Transverse colon (tissue), 4 donors: ENCODE results near the gene PRMT3. TPM values are rescaled to one million over a fixed set of nuclear protein-coding genes. Genes with fewer than 3 reads are reported as not detected.

Experiments
- DNase-seq: peaks from one replicate; pipeline ENCODE4 v3.0.0-alpha.2; 2019
- H3K27ac ChIP-seq, 4 donors: fragments of 200-600 bp; sonication (generic); 2 replicates each; pipeline ENCODE4 v1.5.1; 2016 to 2018; ENCODE audit warnings: inconsistent platforms in 4 of 4
- H3K27me3 ChIP-seq: fragments of 200-600 bp; sonication (generic); 2 replicates; pipeline ENCODE4 v1.5.1; 2017; ENCODE audit warnings: inconsistent platforms
- H3K36me3 ChIP-seq, 4 donors: fragments of 200-600 bp; sonication (generic); 2 replicates each; pipeline ENCODE4 v1.5.1; 2017 to 2019; ENCODE audit warnings: inconsistent platforms in 4 of 4
- H3K4me1 ChIP-seq, 4 donors: fragments of 200-600 bp; sonication (generic); 2 replicates each; pipeline ENCODE4 v1.5.1; 2017 to 2020; ENCODE audit warnings: inconsistent platforms in 4 of 4
- H3K4me3 ChIP-seq, 4 donors: fragments of 200-600 bp; sonication (generic); 1 replicate in 1 of 4; 2 replicates in 3 of 4; pipeline versions ENCODE4 v1.5.1 to v1.6.1; 2017 to 2019; ENCODE audit warnings: inconsistent platforms in 4 of 4
- H3K9me3 ChIP-seq, 2 donors: fragments of 200-600 bp; sonication (generic); 2 replicates each; pipeline ENCODE4 v1.5.1; 2017 to 2019; ENCODE audit warnings: inconsistent platforms in 2 of 2
- EP300 ChIP-seq: sonication (generic); formaldehyde crosslinking; IDR thresholded peaks from one replicate; pipeline ENCODE4 v1.6.1; 2017; ENCODE audit warnings: antibody characterized with exemption, low read depth
- POLR2A ChIP-seq: fragments of 450-650 bp; IDR thresholded peaks from one replicate; pipeline ENCODE4 v1.6.1; 2016; ENCODE audit warnings: antibody characterized with exemption, mild to moderate bottlenecking, moderate library complexity
- POLR2AphosphoS5 ChIP-seq, 3 donors: sonication (generic); formaldehyde crosslinking; IDR thresholded peaks; one replicate each; pipeline ENCODE4 v1.6.1; 2016; ENCODE audit warnings: antibody characterized with exemption in 3 of 3
- WGBS, 2 donors: methylation state at CpG; one replicate each; pipeline ENCODE4 v1.1.5; 2018; ENCODE audit warnings: low coverage in 1 of 2; 5-methylcytosine and 5-hydroxymethylcytosine counted together
- in situ Hi-C, 4 donors: fragments of 200-750 bp; cut with MboI; loops; one replicate each; pipeline versions ENCODE4 v1.15.0 to v1.15.1; 2017; ENCODE audit warnings: low sequenced_read_pairs in 3 of 4, low pct_ligation_motif_present in 1 of 4, low pct_unique_long_range_greater_than_20kb in 1 of 4
- intact Hi-C: fragments of 100-400 bp; cut with DNase I; formaldehyde crosslinking; loops from one replicate; pipeline ENCODE4 v1.15.1; 2023; ENCODE audit warnings: low total_unique reads
- total RNA-seq, 4 donors: library from RNA; depleted of rRNA; stranded (reverse); fragments of >200 nt; gene quantifications; one replicate each; pipeline ENCODE4 v1.1.0, GENCODE V29; 2016
- TF ChIP-seq, protein P1 (sequence below), 5 experiments: fragments of 200-600 bp in 3 of 5; fragments of 450-650 bp in 2 of 5; sonication (generic) in 3 of 5; IDR thresholded peaks; 1 replicate in 2 of 5; 2 replicates in 3 of 5; pipeline ENCODE4 v1.5.1; 2016 to 2017; ENCODE audit warnings: antibody characterized with exemption in 5 of 5, inconsistent platforms in 3 of 5, mild to moderate bottlenecking in 2 of 5, moderate library complexity in 1 of 5

Gene PRMT3
- total RNA-seq, 4 donors from 2014 or later, result 6.7 to 21.0 (median 15.2) TPM

DNA sequence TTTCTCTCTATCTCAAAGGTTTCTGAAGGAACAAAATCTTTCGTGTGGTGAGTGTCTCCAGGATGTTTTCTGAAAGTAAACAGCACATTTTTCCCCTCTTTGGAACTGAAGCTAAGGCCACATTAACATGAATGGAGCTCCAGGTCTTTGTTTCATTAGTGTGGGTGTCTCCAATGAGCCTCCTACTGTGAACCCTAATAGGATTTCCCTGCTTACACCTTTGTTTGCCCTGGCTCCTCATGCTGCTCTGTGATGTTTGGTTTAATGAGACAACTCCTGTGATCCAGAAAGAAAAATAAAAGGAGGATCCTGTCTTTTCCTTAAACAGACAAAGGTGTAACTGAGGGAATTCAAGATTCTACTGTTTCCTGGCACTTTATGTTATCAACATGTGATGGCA is 135.0 kb downstream of the PRMT3 start:
- no peaks in the 10 kb centered on the region for H3K27me3 ChIP-seq
- TF ChIP-seq EP300 (no peak), POLR2AphosphoS5 (IDR thresholded peaks at IDR 0.05) (no peak), POLR2A (no peak)
- TF ChIP-seq, protein P1, sequence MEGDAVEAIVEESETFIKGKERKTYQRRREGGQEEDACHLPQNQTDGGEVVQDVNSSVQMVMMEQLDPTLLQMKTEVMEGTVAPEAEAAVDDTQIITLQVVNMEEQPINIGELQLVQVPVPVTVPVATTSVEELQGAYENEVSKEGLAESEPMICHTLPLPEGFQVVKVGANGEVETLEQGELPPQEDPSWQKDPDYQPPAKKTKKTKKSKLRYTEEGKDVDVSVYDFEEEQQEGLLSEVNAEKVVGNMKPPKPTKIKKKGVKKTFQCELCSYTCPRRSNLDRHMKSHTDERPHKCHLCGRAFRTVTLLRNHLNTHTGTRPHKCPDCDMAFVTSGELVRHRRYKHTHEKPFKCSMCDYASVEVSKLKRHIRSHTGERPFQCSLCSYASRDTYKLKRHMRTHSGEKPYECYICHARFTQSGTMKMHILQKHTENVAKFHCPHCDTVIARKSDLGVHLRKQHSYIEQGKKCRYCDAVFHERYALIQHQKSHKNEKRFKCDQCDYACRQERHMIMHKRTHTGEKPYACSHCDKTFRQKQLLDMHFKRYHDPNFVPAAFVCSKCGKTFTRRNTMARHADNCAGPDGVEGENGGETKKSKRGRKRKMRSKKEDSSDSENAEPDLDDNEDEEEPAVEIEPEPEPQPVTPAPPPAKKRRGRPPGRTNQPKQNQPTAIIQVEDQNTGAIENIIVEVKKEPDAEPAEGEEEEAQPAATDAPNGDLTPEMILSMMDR (IDR thresholded peaks at IDR 0.05), result no peak
- no peak overlapping the region for H3K27ac ChIP-seq
- DNase-seq, result no peak
- in situ Hi-C loops, result no loop called here
- intact Hi-C loops, result no loop called here
- WGBS, 2 donors, result 30 to 32% methylated on average over 1 of the region's 1 CpG
- H3K4me1 ChIP-seq, result no peaks in the 10 kb centered on the region
- H3K9me3 ChIP-seq, result no peaks in the 10 kb centered on the region
- H3K4me3 ChIP-seq, result no peak overlapping the region
- H3K36me3 ChIP-seq, result no peaks in the 10 kb centered on the region

DNA sequence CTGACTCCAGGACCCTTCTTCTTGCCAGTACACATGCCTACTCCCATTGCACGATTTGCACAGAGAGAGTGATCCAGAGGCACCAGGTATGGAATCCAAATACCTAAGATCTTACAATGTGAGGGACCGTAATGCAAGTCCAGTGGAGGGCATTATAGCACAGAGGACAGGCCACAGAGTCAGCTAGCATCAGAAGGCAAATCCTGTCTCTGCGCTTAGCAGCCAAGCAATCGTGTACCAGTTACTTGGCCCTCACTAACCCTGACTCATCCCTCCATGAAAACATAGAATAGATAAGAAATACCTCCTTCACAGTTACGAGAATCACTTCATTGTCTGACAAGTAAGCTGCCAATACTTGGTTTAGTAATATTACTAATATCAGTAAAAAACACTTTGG is 142.2 kb downstream of the PRMT3 start:
- WGBS, 2 donors, result 72 to 97% methylated on average over 3 to 5 of the region's 5 CpGs
- Histone ChIP-seq H3K4me1 (no peaks in the 10 kb centered on the region), H3K4me3 (no peak overlapping the region), H3K9me3 (no peaks in the 10 kb centered on the region), H3K27me3 (no peaks in the 10 kb centered on the region), H3K36me3 (no peaks in the 10 kb centered on the region), H3K27ac (no peak overlapping the region)
- intact Hi-C loops (no loop called here), in situ Hi-C loops (no loop called here)
- TF ChIP-seq POLR2AphosphoS5 (IDR thresholded peaks at IDR 0.05) (no peak), EP300 (no peak), POLR2A (no peak)
- TF ChIP-seq, protein P1 (IDR thresholded peaks at IDR 0.05), result no peak
- DNase-seq, result no peak

DNA sequence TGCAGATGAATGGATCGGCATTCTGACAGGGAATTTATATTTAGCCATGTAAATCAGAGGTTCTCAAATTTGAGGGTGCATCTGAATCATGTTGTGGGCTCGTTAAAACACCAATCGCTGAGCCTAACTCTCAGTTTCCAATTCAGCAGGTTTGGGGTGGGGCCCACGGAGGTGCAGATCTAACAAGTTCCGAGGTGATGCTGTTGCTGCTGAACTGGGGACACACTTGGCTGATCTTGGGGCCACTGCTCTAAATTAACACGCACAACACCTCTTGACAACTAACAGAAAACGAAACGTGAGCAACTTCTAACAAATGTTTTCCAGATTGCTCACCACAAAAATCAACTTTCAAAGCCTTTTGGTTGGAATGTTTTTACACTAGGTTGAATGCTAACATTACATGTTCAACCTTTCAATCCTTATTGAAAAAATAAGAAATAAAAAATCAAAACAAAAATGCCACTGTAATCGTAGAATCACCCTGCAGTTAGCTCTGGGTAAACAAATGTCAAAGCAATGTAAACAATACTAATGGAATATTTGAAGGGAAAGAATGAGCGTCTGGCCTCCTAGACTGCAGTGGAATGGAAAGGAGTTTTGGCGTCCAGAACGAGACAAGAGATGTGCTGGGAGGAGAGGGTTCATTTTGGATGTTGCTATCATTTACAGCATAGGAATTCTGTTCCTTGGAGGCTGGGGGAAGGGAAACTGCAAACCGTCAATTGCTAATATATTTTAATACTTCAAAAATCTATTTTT is 143.6 kb downstream of the PRMT3 start:
- no peak for TF ChIP-seq POLR2A
- TF ChIP-seq, protein P1 (IDR thresholded peaks at IDR 0.05), result no peak
- Histone ChIP-seq H3K27me3 (no peaks in the 10 kb centered on the region), H3K27ac (no peak overlapping the region), H3K4me3 (no peak overlapping the region), H3K9me3 (no peaks in the 10 kb centered on the region), H3K36me3 (no peaks in the 10 kb centered on the region), H3K4me1 (no peaks in the 10 kb centered on the region)
- in situ Hi-C loops, result no loop called here
- no peak for DNase-seq
- intact Hi-C loops, result no loop called here
- WGBS, 2 donors, result 31 to 33% methylated on average over 6 to 13 of the region's 13 CpGs

DNA sequence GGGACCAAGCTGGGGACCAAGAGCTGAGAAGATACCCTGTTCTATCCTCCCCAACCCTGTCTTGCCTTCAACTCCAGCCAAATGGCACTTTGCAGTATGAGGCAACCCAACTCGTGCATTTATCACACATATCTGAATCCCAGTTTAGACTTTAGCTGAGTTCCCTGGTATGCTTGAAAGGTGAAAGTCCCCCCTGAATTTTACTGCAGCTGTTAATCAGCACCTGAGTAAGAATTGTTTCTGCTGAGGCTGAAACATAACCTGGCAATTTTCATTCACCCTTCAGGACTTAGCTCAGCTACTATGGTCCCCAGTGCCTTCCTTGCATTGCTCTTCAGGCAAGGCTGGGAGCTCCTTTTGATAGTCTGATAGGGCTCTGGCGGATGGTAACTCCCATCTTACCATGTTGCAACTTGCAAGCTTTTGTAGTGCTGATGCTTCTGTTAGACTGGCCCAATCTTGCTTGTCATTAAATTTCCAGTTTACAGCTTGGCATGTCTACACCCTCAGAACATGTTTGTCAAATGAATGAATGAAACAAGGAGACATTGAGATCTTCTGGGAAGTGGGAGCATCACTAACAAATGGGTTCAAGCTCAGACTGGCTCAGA is 147.9 kb downstream of the PRMT3 start:
- in situ Hi-C loops, result no loop called here
- no peak for DNase-seq
- Histone ChIP-seq H3K9me3 (peaks cover 0 to 3% of the 10 kb centered on the region in 2 donors), H3K27me3 (no peaks in the 10 kb centered on the region), H3K4me3 (no peak overlapping the region), H3K4me1 (no peaks in the 10 kb centered on the region), H3K36me3 (no peaks in the 10 kb centered on the region), H3K27ac (no peak overlapping the region)
- no peak for TF ChIP-seq EP300
- no peak for TF ChIP-seq POLR2A
- TF ChIP-seq POLR2AphosphoS5 (IDR thresholded peaks at IDR 0.05), result no peak
- TF ChIP-seq, protein P1 (IDR thresholded peaks at IDR 0.05), result no peak
- intact Hi-C loops, result no loop called here
- 61% methylated on average over 2 of the region's 2 CpGs; no CpG with 5 or more reads in 1 of the 2 donors for WGBS, 2 donors
